PC-3 (cell line): ENCODE data around the gene SLC22A2. TPM values are rescaled to one million over a fixed set of nuclear protein-coding genes. Genes with fewer than 3 reads are reported as not detected.
A peak's percentile ranks its signal among the peaks of the same experiment; 100 is the strongest.

Experiments
- ATAC-seq: fragments of 200-7000 bp; cut with Tn5 transposase; 2 replicates; pipeline ENCODE4 v1.9.1; 2020; ENCODE audit warnings: mild to moderate bottlenecking, moderate library complexity
- BruUV-seq: library from RNA; stranded (reverse); fragments of 400-500 nt; replicated peaks from 2 replicates; lab custom pipeline; 2021; lab: Mats Ljungman, UMichigan
- CTCF ChIA-PET: fragments of 300-600 bp; sonication (Branson Sonifier 250); formaldehyde crosslinking; loops from one replicate; lab custom pipeline; 2022; ENCODE audit warnings: antibody characterized with exemption; lab: Charles Lee
- POLR2A ChIA-PET: fragments of 300-600 bp; sonication (Branson Sonifier 250); formaldehyde crosslinking; loops from one replicate; lab custom pipeline; 2022; ENCODE audit warnings: antibody characterized with exemption; ENCODE audit not compliant: unreplicated experiment; lab: Charles Lee
- DNase-seq: peaks from one replicate; pipeline ENCODE4 v3.0.0-alpha.2; 2015
- H2AFZ ChIP-seq: fragments of 300-600 bp; sonication (generic); 2 replicates; pipeline ENCODE4 v1.6.0; 2016; ENCODE audit warnings: antibody characterized with exemption, low read length
- H3F3A ChIP-seq: fragments of 300-600 bp; sonication (generic); one replicate; pipeline ENCODE4 v1.6.0; 2017; ENCODE audit warnings: antibody characterized with exemption, low read length, control low read depth, mild to moderate bottlenecking; ENCODE audit not compliant: unreplicated experiment
- H3K27ac ChIP-seq: fragments of 300-600 bp; sonication (generic); 2 replicates; pipeline ENCODE4 v1.5.1; 2016; ENCODE audit warnings: mild to moderate bottlenecking, low read length
- H3K27me3 ChIP-seq: fragments of 300-600 bp; sonication (generic); 2 replicates; pipeline ENCODE4 v1.6.1; 2016; ENCODE audit warnings: low read length, mixed read lengths
- H3K36me3 ChIP-seq: fragments of 300-600 bp; sonication (generic); 2 replicates; pipeline ENCODE4 v1.6.1; 2016; ENCODE audit warnings: low read depth, mixed run types, low read length, mixed read lengths
- H3K4me1 ChIP-seq: fragments of 300-600 bp; sonication (generic); 2 replicates; pipeline ENCODE4 v1.5.1; 2016; ENCODE audit warnings: low read length; ENCODE audit not compliant: insufficient read depth
- H3K4me2 ChIP-seq: fragments of 300-600 bp; sonication (generic); 2 replicates; pipeline ENCODE4 v1.6.0; 2016; ENCODE audit warnings: low read length
- H3K4me3 ChIP-seq: fragments of 300-600 bp; sonication (generic); 2 replicates; pipeline ENCODE4 v1.5.1; 2016; ENCODE audit warnings: mild to moderate bottlenecking, low read length, mixed read lengths
- H3K79me2 ChIP-seq: fragments of 300-600 bp; sonication (generic); 2 replicates; pipeline ENCODE4 v1.6.1; 2017; ENCODE audit warnings: low read length, mixed read lengths
- H3K9ac ChIP-seq: fragments of 300-600 bp; sonication (generic); 2 replicates; pipeline ENCODE4 v1.6.0; 2016; ENCODE audit warnings: mild to moderate bottlenecking, low read length
- H3K9me2 ChIP-seq: fragments of 300-600 bp; sonication (generic); replicated peaks from 2 replicates; pipeline ENCODE4 v1.6.1; 2016; ENCODE audit warnings: mixed run types, low read length, mixed read lengths
- H3K9me3 ChIP-seq: fragments of 300-600 bp; sonication (generic); 2 replicates; pipeline ENCODE4 v1.6.1; 2016; ENCODE audit warnings: low read length, mixed read lengths
- H4K20me1 ChIP-seq: fragments of 300-600 bp; sonication (generic); 2 replicates; pipeline ENCODE4 v1.6.1; 2016; ENCODE audit warnings: low read length, mixed read lengths
- EZH2 ChIP-seq: fragments of 300-600 bp; sonication (generic); IDR thresholded peaks from one replicate; pipeline ENCODE4 v1.6.1; 2017; ENCODE audit warnings: antibody characterized with exemption, mild to moderate bottlenecking, low read length; ENCODE audit not compliant: unreplicated experiment
- EZH2phosphoT487 ChIP-seq: fragments of 300-600 bp; sonication (generic); IDR thresholded peaks from 2 replicates; pipeline ENCODE4 v1.6.1; 2018; ENCODE audit warnings: mild to moderate bottlenecking, antibody characterized with exemption, low read length, borderline replicate concordance
- intact Hi-C: fragments of 100-400 bp; cut with micrococcal nuclease; formaldehyde crosslinking; loops from 2 replicates; pipeline ENCODE4 v1.9.0; 2023
- total RNA-seq: library from RNA; depleted of rRNA; stranded (reverse); fragments of >200 nt; gene quantifications from 2 replicates; pipeline ENCODE4 v1.2.3, GENCODE V29; 2014
- TF ChIP-seq, protein P1 (sequence below): fragments of 300-600 bp; sonication (generic); conservative IDR thresholded peaks from 2 replicates; pipeline ENCODE4 v1.5.1; 2017; ENCODE audit warnings: antibody characterized with exemption, low read depth, mild to moderate bottlenecking, low read length

SLC22A2 gene
- total RNA-seq, 1 experiment from 2014 or later, result not detected

DNA sequence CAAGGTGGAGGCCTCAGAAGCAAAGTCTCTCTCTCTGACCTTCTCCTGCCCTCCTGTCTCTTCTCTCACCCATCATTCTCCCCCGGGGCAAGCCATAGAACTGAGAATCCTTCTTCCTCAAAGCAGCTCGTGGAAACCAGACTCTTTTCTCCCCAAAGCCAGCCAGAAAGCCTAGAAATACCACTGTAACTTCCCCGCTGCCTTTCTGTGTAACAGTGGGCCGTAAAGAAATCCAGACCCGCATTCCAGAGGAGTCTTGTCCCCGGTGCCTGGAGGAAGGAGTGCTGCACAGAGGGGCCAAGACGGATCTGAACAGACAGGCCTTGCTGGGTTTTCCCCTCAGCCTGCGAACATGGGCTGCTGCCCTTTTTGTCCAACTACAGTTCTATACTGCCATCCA, 977 bp upstream of the SLC22A2 start:
- Histone ChIP-seq H3K4me2 (no peak overlapping the region), H3K9ac (no peak overlapping the region), H3K36me3 (no peaks in the 10 kb centered on the region), H3K9me2 (no peaks in the 10 kb centered on the region), H3K4me3 (no peak overlapping the region), H3K27ac (no peak overlapping the region), H2AFZ (no peak overlapping the region), H4K20me1 (no peaks in the 10 kb centered on the region), H3K4me1 (peaks cover 25% of the 10 kb centered on the region), H3K79me2 (no peaks in the 10 kb centered on the region), H3F3A (no peaks in the 10 kb centered on the region), H3K27me3 (no peaks in the 10 kb centered on the region), H3K9me3 (no peaks in the 10 kb centered on the region)
- TF ChIP-seq, protein P1, sequence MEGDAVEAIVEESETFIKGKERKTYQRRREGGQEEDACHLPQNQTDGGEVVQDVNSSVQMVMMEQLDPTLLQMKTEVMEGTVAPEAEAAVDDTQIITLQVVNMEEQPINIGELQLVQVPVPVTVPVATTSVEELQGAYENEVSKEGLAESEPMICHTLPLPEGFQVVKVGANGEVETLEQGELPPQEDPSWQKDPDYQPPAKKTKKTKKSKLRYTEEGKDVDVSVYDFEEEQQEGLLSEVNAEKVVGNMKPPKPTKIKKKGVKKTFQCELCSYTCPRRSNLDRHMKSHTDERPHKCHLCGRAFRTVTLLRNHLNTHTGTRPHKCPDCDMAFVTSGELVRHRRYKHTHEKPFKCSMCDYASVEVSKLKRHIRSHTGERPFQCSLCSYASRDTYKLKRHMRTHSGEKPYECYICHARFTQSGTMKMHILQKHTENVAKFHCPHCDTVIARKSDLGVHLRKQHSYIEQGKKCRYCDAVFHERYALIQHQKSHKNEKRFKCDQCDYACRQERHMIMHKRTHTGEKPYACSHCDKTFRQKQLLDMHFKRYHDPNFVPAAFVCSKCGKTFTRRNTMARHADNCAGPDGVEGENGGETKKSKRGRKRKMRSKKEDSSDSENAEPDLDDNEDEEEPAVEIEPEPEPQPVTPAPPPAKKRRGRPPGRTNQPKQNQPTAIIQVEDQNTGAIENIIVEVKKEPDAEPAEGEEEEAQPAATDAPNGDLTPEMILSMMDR, result no peak
- TF ChIP-seq EZH2 (no peak), EZH2phosphoT487 (no peak)
- DNase-seq, result no peak
- intact Hi-C loops, result no loop called here
- ATAC-seq, result no peak
- no TSS peak for BruUV-seq
- ChIA-PET CTCF (no interaction called here), POLR2A (no interaction called here)

DNA sequence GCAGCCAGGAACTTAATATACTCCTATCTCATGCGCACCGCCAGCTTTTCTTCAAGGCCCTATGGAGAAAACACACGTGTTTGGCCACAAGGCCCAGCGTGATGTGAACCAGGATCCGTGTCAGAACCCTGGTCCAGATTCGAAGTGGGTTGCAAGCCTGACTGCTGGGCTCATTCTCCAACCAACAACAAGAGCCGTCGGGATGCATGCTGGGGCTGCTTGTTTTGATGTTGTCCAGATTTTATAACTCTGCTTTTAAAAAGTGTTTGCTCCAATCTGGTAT, 463 bp upstream of the SLC22A2 start:
- no peak for TF ChIP-seq EZH2phosphoT487
- TF ChIP-seq EZH2, result no peak
- TF ChIP-seq, protein P1, result no peak
- Histone ChIP-seq H3K79me2 (no peaks in the 10 kb centered on the region), H3K4me2 (no peak overlapping the region), H3K9me2 (no peaks in the 10 kb centered on the region), H3F3A (no peaks in the 10 kb centered on the region), H3K9me3 (no peaks in the 10 kb centered on the region), H3K4me1 (peaks cover 28% of the 10 kb centered on the region), H3K4me3 (no peak overlapping the region), H2AFZ (no peak overlapping the region), H3K36me3 (no peaks in the 10 kb centered on the region), H3K27me3 (no peaks in the 10 kb centered on the region), H4K20me1 (no peaks in the 10 kb centered on the region), H3K9ac (no peak overlapping the region), H3K27ac (no peak overlapping the region)
- intact Hi-C loops, result no loop called here
- POLR2A ChIA-PET, result no interaction called here
- BruUV-seq, result no TSS peak
- CTCF ChIA-PET, result no interaction called here
- DNase-seq (no peak), ATAC-seq (no peak)

DNA sequence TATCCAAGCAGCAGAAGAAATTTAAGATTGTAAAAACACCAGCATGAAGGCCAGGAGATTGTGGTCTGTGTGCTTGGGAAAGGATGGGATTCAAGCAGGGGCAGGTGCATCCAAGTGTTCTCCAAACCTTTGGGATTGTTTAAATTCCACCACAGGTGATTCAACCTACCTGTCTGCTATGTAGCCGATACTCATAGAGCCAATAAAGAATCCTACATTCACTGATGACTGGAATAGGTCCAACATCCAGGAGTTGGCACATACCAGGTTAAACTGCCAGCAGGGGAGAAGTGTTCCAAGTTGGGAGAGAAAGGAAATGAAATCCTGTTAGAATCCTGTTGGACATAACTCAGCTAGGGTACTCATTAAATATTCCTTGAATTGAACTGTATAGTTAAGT, 2.2 kb downstream of the SLC22A2 start:
- intact Hi-C loops, result no loop called here
- Histone ChIP-seq H3K27ac (no peak overlapping the region), H4K20me1 (no peaks in the 10 kb centered on the region), H2AFZ (no peak overlapping the region), H3K9ac (no peak overlapping the region), H3K9me2 (no peaks in the 10 kb centered on the region), H3K4me2 (no peak overlapping the region), H3K9me3 (no peaks in the 10 kb centered on the region), H3K36me3 (no peaks in the 10 kb centered on the region), H3K4me1 (peaks cover 28% of the 10 kb centered on the region), H3F3A (no peaks in the 10 kb centered on the region), H3K79me2 (no peaks in the 10 kb centered on the region), H3K4me3 (no peak overlapping the region), H3K27me3 (no peaks in the 10 kb centered on the region)
- no peak for ATAC-seq
- peak; percentile 82 for DNase-seq
- ChIA-PET CTCF (no interaction called here), POLR2A (no interaction called here)
- BruUV-seq, result no TSS peak
- TF ChIP-seq, protein P1, result no peak
- TF ChIP-seq EZH2phosphoT487 (no peak), EZH2 (no peak)
